H9 (cell line): Measurements from ENCODE around the gene ABCC4. TPM values are rescaled to one million over a fixed set of nuclear protein-coding genes. Genes with fewer than 3 reads are reported as not detected.

Experiments used
- DNase-seq: peaks from one replicate; pipeline ENCODE4 v3.0.0-alpha.2; 2017
- H2AFZ ChIP-seq: one replicate; pipeline ENCODE4 v1.6.1; 2013; ENCODE audit warnings: mild to moderate bottlenecking, low read length, control low read depth, moderate library complexity
- H2AK5ac ChIP-seq: 2 replicates; pipeline ENCODE4 v1.6.1; 2013; ENCODE audit warnings: low read length, control low read depth, mixed read lengths; ENCODE audit not compliant: insufficient read length
- H2BK120ac ChIP-seq: one replicate; pipeline ENCODE4 v1.6.1; 2013; ENCODE audit warnings: low read depth, mild to moderate bottlenecking, low read length, control low read depth, inconsistent platforms; ENCODE audit not compliant: poor library complexity, severe bottlenecking
- H2BK12ac ChIP-seq: 2 replicates; pipeline ENCODE4 v1.6.1; 2013; ENCODE audit warnings: low read length, control low read depth, mixed read lengths, low read depth; ENCODE audit not compliant: insufficient read length
- H2BK15ac ChIP-seq: 2 replicates; pipeline ENCODE4 v1.6.1; 2013; ENCODE audit warnings: low read depth, low read length, control low read depth
- H2BK20ac ChIP-seq: one replicate; pipeline ENCODE4 v1.6.1; 2013; ENCODE audit warnings: low read depth, mild to moderate bottlenecking, low read length, control low read depth, inconsistent platforms; ENCODE audit not compliant: poor library complexity, severe bottlenecking
- H2BK5ac ChIP-seq: 2 replicates; pipeline ENCODE4 v1.6.1; 2013; ENCODE audit warnings: low read length, control low read depth, mixed read lengths; ENCODE audit not compliant: insufficient read length
- H3K14ac ChIP-seq: 2 replicates; pipeline ENCODE4 v1.6.1; 2013; ENCODE audit warnings: low read length, control low read depth; ENCODE audit not compliant: insufficient read depth
- H3K18ac ChIP-seq: 2 replicates; pipeline ENCODE4 v1.6.1; 2013; ENCODE audit warnings: low read depth, mild to moderate bottlenecking, mixed read lengths, low read length, control low read depth; ENCODE audit not compliant: insufficient read length
- H3K23ac ChIP-seq: 2 replicates; pipeline ENCODE4 v1.6.1; 2013; ENCODE audit warnings: low read length, control low read depth, mixed read lengths, low read depth; ENCODE audit not compliant: insufficient read length
- H3K23me2 ChIP-seq: 2 replicates; pipeline ENCODE4 v1.6.1; 2013; ENCODE audit warnings: low read depth, mild to moderate bottlenecking, mixed read lengths, low read length, control low read depth; ENCODE audit not compliant: insufficient read length, poor library complexity, severe bottlenecking
- H3K27ac ChIP-seq: 2 replicates; pipeline ENCODE4 v1.5.1; 2013; ENCODE audit warnings: low read length, control low read depth, mixed read lengths, low read depth; ENCODE audit not compliant: insufficient read length
- H3K27me3 ChIP-seq: 2 replicates; pipeline ENCODE4 v1.6.1; 2013; ENCODE audit warnings: low read length, control low read depth, inconsistent platforms; ENCODE audit not compliant: insufficient read depth
- H3K4ac ChIP-seq: 2 replicates; pipeline ENCODE4 v1.6.1; 2013; ENCODE audit warnings: low read depth, mild to moderate bottlenecking, control low read depth, inconsistent platforms, low read length, moderate library complexity
- H3K4me1 ChIP-seq: 2 replicates; pipeline ENCODE4 v1.6.1; 2013; ENCODE audit warnings: low read length, control low read depth, inconsistent platforms; ENCODE audit not compliant: insufficient read depth
- H3K4me2 ChIP-seq: 2 replicates; pipeline ENCODE4 v1.6.1; 2013; ENCODE audit warnings: low read length, control low read depth, mixed read lengths; ENCODE audit not compliant: insufficient read length, insufficient read depth
- H3K56ac ChIP-seq: 2 replicates; pipeline ENCODE4 v1.6.1; 2013; ENCODE audit warnings: low read depth, mild to moderate bottlenecking, mixed read lengths, low read length, control low read depth; ENCODE audit not compliant: insufficient read length
- H3K79me1 ChIP-seq: 2 replicates; pipeline ENCODE4 v1.6.1; 2013; ENCODE audit warnings: low read depth, mild to moderate bottlenecking, moderate library complexity, low read length, control low read depth, inconsistent platforms; ENCODE audit not compliant: insufficient read depth, poor library complexity, severe bottlenecking
- H3K79me2 ChIP-seq: 2 replicates; pipeline ENCODE4 v1.6.1; 2013; ENCODE audit warnings: low read length, control low read depth, inconsistent platforms; ENCODE audit not compliant: insufficient read depth
- H3K9ac ChIP-seq: 2 replicates; pipeline ENCODE4 v1.6.1; 2013; ENCODE audit warnings: low read length, control low read depth, mixed read lengths; ENCODE audit not compliant: insufficient read length; ENCODE audit errors: extremely low read depth
- H3K9me3 ChIP-seq: one replicate; pipeline ENCODE4 v1.6.1; 2013; ENCODE audit warnings: low read depth, low read length, inconsistent platforms; ENCODE audit not compliant: control insufficient read depth
- H3T11ph ChIP-seq: one replicate; pipeline ENCODE4 v1.6.1; 2013; ENCODE audit warnings: mild to moderate bottlenecking, low read length, control low read depth, inconsistent platforms
- H4K20me1 ChIP-seq: one replicate; pipeline ENCODE4 v1.6.1; 2013; ENCODE audit not compliant: control insufficient read depth, insufficient read length, insufficient read depth
- H4K5ac ChIP-seq: 2 replicates; pipeline ENCODE4 v1.6.1; 2013; ENCODE audit warnings: low read depth, mild to moderate bottlenecking, mixed read lengths, low read length, control low read depth; ENCODE audit not compliant: insufficient read length
- H4K8ac ChIP-seq: replicated peaks from 2 replicates; pipeline ENCODE4 v1.6.1; 2013; ENCODE audit warnings: low read length, control low read depth, mixed read lengths, low read depth; ENCODE audit not compliant: insufficient read length
- H4K91ac ChIP-seq: 2 replicates; pipeline ENCODE4 v1.6.1; 2013; ENCODE audit warnings: low read depth, mild to moderate bottlenecking, moderate library complexity, mixed read lengths, low read length, control low read depth; ENCODE audit not compliant: insufficient read length
- H3K27ac Mint-ChIP-seq, 3 experiments: 2 replicates in 2 of 3; 3 replicates in 1 of 3; pipeline ENCODE4 v1.8.0; 2020 to 2021; ENCODE audit warnings: mixed read lengths in 3 of 3, mild to moderate bottlenecking in 1 of 3, moderate library complexity in 1 of 3
- H3K27me3 Mint-ChIP-seq: 2 replicates; pipeline ENCODE4 v1.8.0; 2021; ENCODE audit warnings: low read depth, mild to moderate bottlenecking, moderate library complexity, mixed read lengths
- H3K36me3 Mint-ChIP-seq, 3 experiments: 2 replicates in 2 of 3; 3 replicates in 1 of 3; pipeline ENCODE4 v1.8.0; 2020 to 2021; ENCODE audit warnings: low read depth in 3 of 3, mixed read lengths in 3 of 3; ENCODE audit not compliant: insufficient read depth in 1 of 3
- H3K4me1 Mint-ChIP-seq, 2 experiments: 2 replicates each; pipeline ENCODE4 v1.8.0; 2020; ENCODE audit warnings: mixed read lengths in 2 of 2
- H3K4me3 Mint-ChIP-seq, 2 experiments: 2 replicates in 1 of 2; 3 replicates in 1 of 2; pipeline ENCODE4 v1.8.0; 2020 to 2021; ENCODE audit warnings: mild to moderate bottlenecking in 2 of 2, mixed read lengths in 2 of 2, moderate library complexity in 1 of 2
- H3K9me3 Mint-ChIP-seq, 2 experiments: 2 replicates in 1 of 2; 3 replicates in 1 of 2; pipeline ENCODE4 v1.8.0; 2020; ENCODE audit warnings: mild to moderate bottlenecking in 2 of 2, mixed read lengths in 2 of 2, moderate library complexity in 1 of 2
- CTCF ChIP-seq: fragments of 200-600 bp; sonication (generic); conservative IDR thresholded peaks from 3 replicates; pipeline ENCODE4 v1.8.0; 2021; ENCODE audit warnings: antibody characterized with exemption, mild to moderate bottlenecking
- WGBS: extraction: QIAGEN DNeasy Blood & Tissue Kit; methylation state at CpG from one replicate; pipeline ENCODE4 v1.1.7; 2013; ENCODE audit warnings: missing lambda C conversion rate, low lambda C conversion rate, mixed read lengths; ENCODE audit not compliant: insufficient read length; ENCODE audit errors: extremely low coverage; 5-methylcytosine and 5-hydroxymethylcytosine counted together
- total RNA-seq: library from RNA; stranded (reverse); gene quantifications from 2 replicates; pipeline ENCODE4 v1.2.1, GENCODE V29; 2021

The ABCC4 gene
- total RNA-seq, 1 experiment from 2014 or later: 5.9 TPM

- no CpG with 5 or more reads among the region's 4 CpGs for WGBS
- Mint-ChIP-seq H3K4me1 (peaks cover 35 to 38% of the 10 kb centered on the region in 2 experiments), H3K27ac (no peak overlapping the region), H3K36me3 (peaks cover 0 to 2% (median 0%) of the 10 kb centered on the region in 3 experiments; a peak in 1 of 7 replicates), H3K9me3 (no peaks in the 10 kb centered on the region), H3K4me3 (no peak overlapping the region), H3K27me3 (peaks cover 5% of the 10 kb centered on the region)
- Histone ChIP-seq H3K4me2 (no peak overlapping the region), H3K9me3 (no peaks in the 10 kb centered on the region), H3K27ac (no peak overlapping the region), H4K20me1 (no peaks in the 10 kb centered on the region), H2BK12ac (no peak overlapping the region), H2AFZ (no peak overlapping the region), H3K14ac (no peak overlapping the region), H3K4me1 (peaks cover 6% of the 10 kb centered on the region; the same call in 1 of the 2 replicates), H4K8ac (no peak overlapping the region), H3K27me3 (no peaks in the 10 kb centered on the region), H3K56ac (no peak overlapping the region), H3K23ac (no peak overlapping the region), H3K9ac (no peak overlapping the region), H3K79me1 (no peaks in the 10 kb centered on the region), H2BK15ac (no peak overlapping the region), H2BK5ac (no peak overlapping the region), H3K79me2 (no peaks in the 10 kb centered on the region), H2BK20ac (no peak overlapping the region), H2AK5ac (no peak overlapping the region), H2BK120ac (no peak overlapping the region), H3K4ac (no peak overlapping the region), H3K23me2 (no peaks in the 10 kb centered on the region), H4K91ac (no peak overlapping the region), H3K18ac (no peak overlapping the region), H4K5ac (no peak overlapping the region), H3T11ph (no peak overlapping the region)
- DNase-seq: no peak
- no peak for TF ChIP-seq CTCF
Measured at GRCh38 chr13:95155093-95155492, 146.2 kb downstream of the ABCC4 start.
